WI38 (cell line): ENCODE data around the gene PLEKHG4B.

ENCODE experiments used
- H3K4me3 ChIP-seq: 2 replicates; pipeline ENCODE4 v1.5.1; 2011; ENCODE audit warnings: low read depth, mild to moderate bottlenecking, control low read depth, low read length
- TF ChIP-seq, protein P1 (sequence below): IDR thresholded peaks from 2 replicates; pipeline ENCODE4 v1.5.1; 2012; ENCODE audit warnings: low read depth, mild to moderate bottlenecking, control low read depth, low read length

PLEKHG4B gene

DNA sequence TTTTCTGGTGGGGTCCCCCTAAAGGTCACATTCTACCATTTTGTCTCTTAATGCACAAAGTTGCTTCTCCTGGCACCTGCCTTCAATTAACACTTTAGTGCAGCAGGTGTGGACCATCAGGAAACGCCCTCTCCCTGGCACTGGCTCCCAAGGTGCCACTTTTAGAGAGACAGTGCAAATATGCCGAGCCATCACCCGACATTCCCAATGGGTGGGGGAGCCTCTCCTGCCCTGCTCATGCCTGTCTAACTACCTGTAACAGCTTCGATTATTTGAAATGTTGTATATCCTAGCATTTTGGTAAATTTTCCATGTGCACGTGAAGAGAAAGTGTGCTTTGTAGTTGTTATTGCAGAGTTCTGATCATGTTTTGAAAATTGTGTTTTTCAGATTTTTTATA, 86.1 kb downstream of the PLEKHG4B start:
- TF ChIP-seq, protein P1, sequence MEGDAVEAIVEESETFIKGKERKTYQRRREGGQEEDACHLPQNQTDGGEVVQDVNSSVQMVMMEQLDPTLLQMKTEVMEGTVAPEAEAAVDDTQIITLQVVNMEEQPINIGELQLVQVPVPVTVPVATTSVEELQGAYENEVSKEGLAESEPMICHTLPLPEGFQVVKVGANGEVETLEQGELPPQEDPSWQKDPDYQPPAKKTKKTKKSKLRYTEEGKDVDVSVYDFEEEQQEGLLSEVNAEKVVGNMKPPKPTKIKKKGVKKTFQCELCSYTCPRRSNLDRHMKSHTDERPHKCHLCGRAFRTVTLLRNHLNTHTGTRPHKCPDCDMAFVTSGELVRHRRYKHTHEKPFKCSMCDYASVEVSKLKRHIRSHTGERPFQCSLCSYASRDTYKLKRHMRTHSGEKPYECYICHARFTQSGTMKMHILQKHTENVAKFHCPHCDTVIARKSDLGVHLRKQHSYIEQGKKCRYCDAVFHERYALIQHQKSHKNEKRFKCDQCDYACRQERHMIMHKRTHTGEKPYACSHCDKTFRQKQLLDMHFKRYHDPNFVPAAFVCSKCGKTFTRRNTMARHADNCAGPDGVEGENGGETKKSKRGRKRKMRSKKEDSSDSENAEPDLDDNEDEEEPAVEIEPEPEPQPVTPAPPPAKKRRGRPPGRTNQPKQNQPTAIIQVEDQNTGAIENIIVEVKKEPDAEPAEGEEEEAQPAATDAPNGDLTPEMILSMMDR: no peak
- no peak overlapping the region for H3K4me3 ChIP-seq

- no peak overlapping the region for H3K4me3 ChIP-seq
- TF ChIP-seq, protein P1: no peak
Observed at GRCh38 chr5:179401-179800, 87.4 kb downstream of the PLEKHG4B start.

- H3K4me3 ChIP-seq: no peak overlapping the region
- TF ChIP-seq, protein P1: no peak
Observed at GRCh38 chr5:180286-180918, 88.4 kb downstream of the PLEKHG4B start.

DNA sequence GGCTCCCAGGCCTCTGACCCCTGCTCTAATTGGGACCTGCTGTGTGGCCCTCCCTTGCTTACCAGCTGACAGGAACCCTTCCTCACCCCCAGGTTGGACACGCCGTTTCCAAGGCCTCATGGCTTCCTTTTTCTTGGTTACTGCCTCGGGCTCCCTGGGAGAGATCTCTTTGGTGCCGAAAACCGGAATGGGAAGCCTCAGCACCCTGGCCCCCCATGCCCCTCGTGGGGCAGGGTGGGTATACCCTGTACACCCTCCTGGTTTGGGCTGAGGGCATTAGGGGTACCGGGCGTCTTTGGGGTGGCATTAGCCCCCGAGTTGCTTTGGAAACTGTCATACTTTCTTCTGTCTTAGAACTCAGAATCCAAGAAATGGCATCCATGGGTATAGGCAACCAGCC, 89.2 kb downstream of the PLEKHG4B start:
- no peak overlapping the region for H3K4me3 ChIP-seq
- TF ChIP-seq, protein P1: no peak

DNA sequence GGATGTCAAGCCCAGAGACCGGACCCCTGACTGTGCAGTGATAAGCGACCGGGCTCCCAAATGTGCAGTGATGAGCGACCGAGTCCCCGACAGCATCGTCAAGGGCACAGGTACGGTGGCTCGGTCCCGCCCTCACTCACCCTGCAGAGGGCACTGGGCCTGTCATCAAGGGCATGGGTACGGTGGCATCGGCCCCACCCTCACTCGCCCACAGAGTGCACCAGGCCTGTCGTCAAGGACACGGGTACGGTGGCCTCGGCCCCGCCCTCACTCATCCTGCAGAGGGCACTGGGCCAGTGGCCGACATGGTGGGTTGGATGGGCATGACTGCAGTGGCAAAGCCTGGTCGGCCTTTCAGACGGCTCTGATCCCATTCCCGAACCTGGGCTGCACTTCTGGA, 89.6 kb downstream of the PLEKHG4B start:
- TF ChIP-seq, protein P1: no peak
- no peak overlapping the region for H3K4me3 ChIP-seq

- TF ChIP-seq, protein P1: no peak
- no peak overlapping the region for H3K4me3 ChIP-seq
Observed at GRCh38 chr5:182126-182525, 90.2 kb downstream of the PLEKHG4B start.

GRCh38 chr5:184471-184870, 92.5 kb downstream of the PLEKHG4B start:
- TF ChIP-seq, protein P1: no peak

More at GRCh38 chr5:184471-184870, 92.5 kb downstream of the PLEKHG4B start:
- H3K4me3 ChIP-seq: no peak overlapping the region
